Right atrium auricular region (tissue), 2 donors: ENCODE measurements around the gene CCDC157. TPM values are rescaled to one million over a fixed set of nuclear protein-coding genes. Genes with fewer than 3 reads are reported as not detected.

Source experiments
- DNase-seq: peaks from one replicate; pipeline ENCODE4 v3.0.0-alpha.2; 2019; ENCODE audit warnings: low spot score
- H3K27ac ChIP-seq, 2 donors: fragments of 200-600 bp; sonication (generic); 1 replicate in 1 of 2; 2 replicates in 1 of 2; pipeline ENCODE4 v1.5.1; 2016 to 2019
- H3K27me3 ChIP-seq, 2 donors: fragments of 200-600 bp; sonication (generic); one replicate each; pipeline versions ENCODE4 v1.5.1 to v1.6.0; 2017 to 2019
- H3K36me3 ChIP-seq: fragments of 200-600 bp; sonication (generic); one replicate; pipeline ENCODE4 v1.5.1; 2016
- H3K4me1 ChIP-seq, 2 donors: fragments of 200-600 bp; sonication (generic); one replicate each; pipeline versions ENCODE4 v1.5.1 to v1.6.0; 2017 to 2019
- H3K4me3 ChIP-seq, 2 donors: fragments of 200-600 bp; sonication (generic); 1 replicate in 1 of 2; 2 replicates in 1 of 2; pipeline ENCODE4 v1.5.1; 2017 to 2019; ENCODE audit warnings: mild to moderate bottlenecking in 1 of 2, moderate library complexity in 1 of 2
- H3K9me3 ChIP-seq, 2 donors: fragments of 200-600 bp; sonication (generic); one replicate each; pipeline ENCODE4 v1.5.1; 2019
- CTCF ChIP-seq, 2 donors: fragments of 200-600 bp; sonication (generic); IDR thresholded peaks; one replicate each; pipeline ENCODE4 v1.5.1; 2019; ENCODE audit warnings: antibody characterized with exemption in 2 of 2
- total RNA-seq, 2 donors: library from RNA; depleted of rRNA; stranded (reverse); fragments of >200 nt; gene quantifications; one replicate each; pipeline ENCODE4 v1.1.0, GENCODE V29; 2016

The CCDC157 gene
- total RNA-seq, 2 donors from 2014 or later, result 0.26 to 0.55 TPM

GRCh38 chr22:30416837-30417236, 60.0 kb downstream of the CCDC157 start:
- TF ChIP-seq CTCF (IDR thresholded peaks at IDR 0.05), result no peak
- H3K4me1 ChIP-seq, result peaks cover 0 to 6% of the 10 kb centered on the region in 2 donors
- no peak overlapping the region for H3K4me3 ChIP-seq
- no peaks in the 10 kb centered on the region for H3K9me3 ChIP-seq
- no peak for DNase-seq
- no peaks in the 10 kb centered on the region for H3K27me3 ChIP-seq
- no peak overlapping the region for H3K27ac ChIP-seq
- peaks cover 26% of the 10 kb centered on the region for H3K36me3 ChIP-seq

GRCh38 chr22:30420347-30421125, 63.7 kb downstream of the CCDC157 start:
- TF ChIP-seq CTCF (IDR thresholded peaks at IDR 0.05), result no peak
- H3K4me1 ChIP-seq, result peaks cover 0 to 37% of the 10 kb centered on the region in 2 donors
- no peaks in the 10 kb centered on the region for H3K9me3 ChIP-seq
- no peak overlapping the region for H3K4me3 ChIP-seq
- no peak for DNase-seq
- peaks cover 22% of the 10 kb centered on the region for H3K36me3 ChIP-seq
- H3K27ac ChIP-seq, result peak overlapping the region in 1 of 2 donors; percentile 92
- H3K27me3 ChIP-seq, result no peaks in the 10 kb centered on the region

GRCh38 chr22:30421695-30422480, 65.1 kb downstream of the CCDC157 start:
- no peaks in the 10 kb centered on the region for H3K9me3 ChIP-seq
- no peak for TF ChIP-seq CTCF (IDR thresholded peaks at IDR 0.05)
- peaks cover 0 to 48% of the 10 kb centered on the region in 2 donors for H3K4me1 ChIP-seq
- DNase-seq, result no peak
- H3K36me3 ChIP-seq, result peaks cover 9% of the 10 kb centered on the region
- H3K27ac ChIP-seq, result peak overlapping the region; percentile 92 to 98
- peak overlapping the region in 1 of 2 donors; percentile 71 for H3K4me3 ChIP-seq
- no peaks in the 10 kb centered on the region for H3K27me3 ChIP-seq

- Histone ChIP-seq H3K4me3 (peak overlapping the region; percentile 39 to 71), H3K36me3 (peaks cover 4% of the 10 kb centered on the region), H3K4me1 (peaks cover 0 to 48% of the 10 kb centered on the region in 2 donors), H3K27ac (peak overlapping the region; percentile 92 to 98), H3K27me3 (no peaks in the 10 kb centered on the region), H3K9me3 (no peaks in the 10 kb centered on the region)
- DNase-seq, result peak; percentile 93
- TF ChIP-seq CTCF (IDR thresholded peaks at IDR 0.05), result no peak
Observed at GRCh38 chr22:30422481-30423300, 65.9 kb downstream of the CCDC157 start.

- TF ChIP-seq CTCF (IDR thresholded peaks at IDR 0.05), result no peak
Observed at GRCh38 chr22:30423301-30423958, 66.6 kb downstream of the CCDC157 start.

More at GRCh38 chr22:30423301-30423958, 66.6 kb downstream of the CCDC157 start:
- H3K9me3 ChIP-seq, result no peaks in the 10 kb centered on the region
- peaks cover 0 to 48% of the 10 kb centered on the region in 2 donors for H3K4me1 ChIP-seq
- H3K4me3 ChIP-seq, result peak overlapping the region; percentile 39 to 71
- peak overlapping the region; percentile 92 to 98 for H3K27ac ChIP-seq
- H3K36me3 ChIP-seq, result no peaks in the 10 kb centered on the region
- H3K27me3 ChIP-seq, result no peaks in the 10 kb centered on the region
- DNase-seq, result no peak
